NCI-H345 treated with DMSO at 0.1 percent for 48 hours (cell line): ENCODE data around the gene CBFA2T3.

Source experiments
- DNase-seq: peaks from one replicate; lab custom pipeline; 2025; ENCODE audit not compliant: unreplicated experiment; lab: John Stamatoyannopoulos, UW

CBFA2T3 gene

DNA sequence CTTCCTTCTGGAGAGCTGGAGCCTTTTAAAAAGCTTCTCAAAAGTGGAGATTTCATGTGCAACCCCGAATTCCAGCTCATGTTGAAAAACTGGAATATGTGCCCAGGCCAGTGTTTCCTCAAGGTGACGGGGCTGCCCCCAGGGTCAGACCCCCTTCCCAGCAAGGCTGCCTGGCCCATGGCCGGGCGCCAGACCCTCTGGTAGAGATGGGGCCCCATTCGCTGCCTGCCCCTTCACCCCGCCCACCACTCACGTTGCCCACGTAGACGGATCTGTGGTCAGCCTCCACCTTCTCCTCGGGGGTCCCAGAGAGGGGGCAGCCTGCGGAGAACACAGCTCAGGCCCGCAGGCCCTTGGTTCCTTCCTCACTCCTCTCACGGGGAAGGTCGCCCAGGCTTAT, 111.7 kb downstream of the CBFA2T3 start:
- DNase-seq, result no peak

DNA sequence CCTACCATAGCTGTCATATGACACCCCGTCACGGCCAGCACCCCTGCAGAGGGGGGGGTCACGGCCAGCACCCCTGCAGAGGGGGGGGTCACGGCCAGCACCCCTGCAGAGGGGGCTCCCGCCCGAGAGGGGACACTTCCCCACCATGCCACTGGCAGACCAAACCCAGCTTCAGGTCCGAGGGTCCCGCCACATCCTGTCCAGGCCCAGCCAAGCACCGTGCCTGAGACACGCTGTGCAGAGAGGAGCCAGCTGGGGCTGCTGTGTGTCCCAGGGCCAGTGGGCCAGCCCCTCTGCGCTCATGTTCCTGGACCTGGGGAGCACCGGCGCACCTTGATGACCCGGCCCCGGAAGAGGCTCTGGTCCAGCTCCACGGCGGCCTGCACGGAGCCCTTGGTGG, 112.5 kb downstream of the CBFA2T3 start:
- no peak for DNase-seq

DNA sequence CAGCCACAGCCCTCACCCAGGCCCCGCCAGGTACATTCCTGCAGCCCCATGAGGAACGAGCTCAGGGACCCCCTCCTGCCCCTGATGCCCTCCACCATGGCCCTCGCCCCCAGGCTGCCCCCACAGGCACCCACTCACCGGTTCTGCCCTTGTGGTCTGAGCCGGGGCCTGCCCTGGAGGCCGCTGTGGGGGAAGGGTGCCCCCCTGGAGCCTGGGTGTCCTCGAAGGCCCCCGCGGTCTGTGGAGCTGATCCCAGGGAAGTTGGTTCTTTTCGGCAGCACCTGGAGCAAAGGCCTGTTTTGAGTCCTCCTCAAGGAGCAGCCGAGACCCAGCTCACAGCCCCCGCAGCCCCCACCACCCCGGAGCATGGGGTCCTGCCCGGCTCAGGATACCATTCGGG, 112.9 kb downstream of the CBFA2T3 start:
- DNase-seq, result no peak

DNA sequence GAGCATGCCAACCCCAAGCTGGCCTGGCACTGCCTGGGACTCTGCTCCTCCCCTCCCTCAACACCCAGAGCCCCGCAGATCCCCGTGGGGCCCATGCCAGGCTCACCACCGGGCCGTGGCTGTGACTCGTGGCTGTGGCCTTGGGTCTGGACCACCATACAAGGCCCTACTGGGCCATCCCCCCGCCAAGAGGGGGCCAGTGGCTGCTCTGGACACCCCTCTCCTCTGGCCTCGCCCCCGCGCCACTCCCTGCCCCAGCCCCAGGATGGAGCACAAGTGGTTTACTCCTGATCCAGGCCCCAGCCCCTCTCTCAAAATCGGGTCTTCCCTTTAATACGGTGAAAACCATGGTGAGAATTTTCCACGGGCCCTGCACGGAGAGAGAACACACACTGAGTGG, 113.6 kb downstream of the CBFA2T3 start:
- no peak for DNase-seq

DNA sequence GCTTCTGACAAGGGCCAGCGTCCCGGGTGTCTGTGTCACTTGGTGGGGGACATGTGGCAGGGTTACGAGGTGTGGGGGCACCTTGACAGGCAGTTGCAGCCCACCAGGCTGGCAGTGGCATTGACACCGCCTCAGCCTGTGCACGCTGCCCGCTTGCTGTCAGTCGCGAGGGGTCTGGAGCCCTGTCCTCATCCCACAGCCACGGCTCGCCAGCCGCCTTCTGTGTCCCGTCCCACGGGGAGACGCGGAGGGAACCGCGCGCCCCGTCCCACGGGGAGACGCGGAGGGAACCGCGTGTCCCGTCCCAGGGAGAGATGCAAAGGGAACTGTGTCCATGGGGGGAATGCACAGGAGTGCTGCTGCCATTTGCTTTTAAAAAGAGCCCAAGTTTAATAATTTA, 114.0 kb downstream of the CBFA2T3 start:
- no peak for DNase-seq

DNA sequence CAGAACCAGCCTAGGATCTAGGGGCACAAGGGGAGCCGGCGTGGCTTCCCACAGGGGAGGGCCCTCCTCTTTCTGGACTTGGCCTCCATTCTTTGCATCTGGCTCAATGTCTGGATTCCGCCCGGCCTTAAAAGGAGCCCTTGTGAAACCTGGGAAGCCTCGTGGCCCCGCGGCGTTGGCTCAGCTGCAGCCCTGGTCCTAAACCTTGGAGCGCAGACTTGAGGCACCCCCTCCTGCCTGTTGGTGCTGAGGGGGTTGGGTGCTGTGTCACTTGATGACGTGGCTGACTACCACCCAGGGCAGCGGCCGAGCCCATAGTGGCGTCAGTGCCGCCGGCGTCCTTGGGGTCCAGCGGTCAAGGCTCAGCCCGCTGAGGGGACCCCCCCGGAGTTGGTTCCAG, 115.6 kb downstream of the CBFA2T3 start:
- DNase-seq, result no peak

DNA sequence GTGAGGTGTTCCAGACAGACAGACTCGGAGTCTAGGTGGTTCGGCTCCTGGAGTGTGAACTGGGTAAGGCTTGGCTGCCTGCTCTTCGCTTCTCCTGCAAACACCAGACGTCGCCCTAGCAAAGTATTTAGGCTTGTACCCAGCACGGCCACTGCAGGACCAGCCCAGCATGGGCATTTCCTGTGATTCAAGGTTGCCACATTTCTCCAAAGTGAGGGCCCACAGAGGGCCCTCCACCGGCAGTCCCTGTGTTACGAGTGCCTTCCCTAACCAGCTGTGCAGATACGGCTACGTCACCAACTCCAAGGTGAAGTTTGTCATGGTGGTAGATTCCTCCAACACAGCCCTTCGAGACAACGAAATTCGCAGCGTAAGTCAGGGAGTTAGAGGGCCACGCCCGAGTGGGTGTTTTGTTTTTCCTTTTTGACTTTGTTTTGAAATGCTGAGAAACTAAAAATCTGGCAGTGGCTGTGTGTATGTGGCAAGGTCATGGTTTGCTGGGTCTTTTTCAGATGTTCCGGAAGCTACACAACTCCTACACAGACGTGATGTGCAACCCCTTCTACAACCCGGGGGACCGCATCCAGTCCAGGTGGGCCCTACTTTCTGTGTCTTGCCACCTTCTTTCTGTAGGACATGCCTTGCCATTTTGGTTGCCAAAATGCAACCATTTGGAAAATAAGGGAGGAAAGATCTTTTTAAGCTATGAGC, 117.5 kb downstream of the CBFA2T3 start:
- no peak for DNase-seq

DNA sequence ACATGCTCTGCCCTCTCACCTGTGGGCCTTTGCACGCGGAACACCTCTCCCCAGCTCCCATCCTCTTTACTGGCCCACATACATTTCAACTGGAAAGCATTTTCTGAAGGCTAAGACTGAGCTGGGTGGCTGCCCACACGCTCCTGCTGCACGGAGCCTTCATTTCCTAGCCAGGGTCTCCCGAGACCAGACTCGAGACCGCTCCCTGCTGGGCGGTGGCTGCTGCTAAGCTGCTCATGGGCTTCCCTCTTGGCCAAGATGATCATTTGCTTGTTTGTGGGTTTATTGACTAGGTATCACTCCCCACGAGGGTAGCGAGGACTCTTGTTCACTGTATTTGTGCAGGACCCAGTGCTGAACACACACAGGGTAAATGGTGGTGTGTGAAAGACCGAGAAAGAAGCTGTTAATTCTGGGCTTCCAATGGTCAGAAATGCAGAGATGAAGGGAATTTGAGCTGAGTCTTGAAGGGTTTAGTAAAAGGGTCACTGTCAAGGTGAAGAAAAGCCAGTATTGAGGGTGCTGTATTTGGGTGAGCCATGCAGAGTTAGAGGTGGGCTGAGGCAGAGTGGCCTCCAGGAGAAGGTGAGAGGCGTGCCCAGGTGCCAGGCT, 119.2 kb downstream of the CBFA2T3 start:
- DNase-seq, result no peak

DNA sequence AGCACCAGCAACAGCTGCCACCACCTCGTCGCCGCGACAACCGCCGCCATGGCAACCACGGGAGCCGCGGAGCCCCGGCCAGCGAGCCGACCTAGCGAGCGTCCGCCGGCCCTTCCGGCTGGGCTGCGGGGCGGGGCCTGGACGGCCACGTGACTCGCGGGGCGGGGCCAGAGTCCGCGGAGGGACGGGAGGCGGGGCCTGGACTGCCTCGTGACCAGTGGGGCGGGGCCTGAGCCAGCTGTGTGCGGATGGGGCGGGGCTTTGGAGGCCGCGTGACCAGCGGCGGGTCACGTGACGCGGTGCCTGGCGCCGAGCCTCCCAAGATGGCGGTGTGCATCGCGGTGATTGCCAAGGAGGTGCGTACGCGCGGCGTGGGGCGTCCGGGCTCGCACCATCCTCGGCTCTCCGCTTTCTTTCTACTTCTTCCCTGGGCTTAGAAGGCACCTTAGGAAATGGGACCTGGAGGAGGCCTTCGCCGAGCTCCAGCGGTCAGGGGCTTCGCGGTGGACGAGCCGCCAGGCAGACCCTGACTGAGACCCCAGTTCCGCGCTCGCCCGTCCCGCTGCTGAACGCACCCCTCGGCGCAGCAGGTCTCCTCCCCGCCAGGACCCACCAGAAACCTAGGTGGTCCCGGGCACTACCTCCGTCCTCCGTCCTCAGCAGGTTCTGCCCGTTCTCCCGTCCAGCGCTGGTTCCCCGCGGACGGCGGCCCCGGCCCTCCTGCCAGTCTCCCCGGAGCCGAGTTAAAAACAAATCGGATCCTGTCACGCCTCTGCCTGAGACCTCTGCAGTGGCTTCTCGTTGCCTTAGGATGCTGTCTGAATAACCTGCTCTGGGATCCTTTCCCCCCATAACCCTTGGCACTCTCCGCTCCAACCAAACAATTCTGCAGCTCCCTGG, 119.9 kb downstream of the CBFA2T3 start, which contains the start of the genes GALNS and TRAPPC2L:
Gene GALNS, minus strand, starts transcription at position 120 of the 900 bp plus-strand sequence. Its CDS starts 70 bp downstream, at position 50.
Gene TRAPPC2L, plus strand, starts transcription at position 300 of the 900 bp plus-strand sequence. Its CDS starts 24 bp downstream, at position 324.
- DNase-seq, result peak; percentile 85

DNA sequence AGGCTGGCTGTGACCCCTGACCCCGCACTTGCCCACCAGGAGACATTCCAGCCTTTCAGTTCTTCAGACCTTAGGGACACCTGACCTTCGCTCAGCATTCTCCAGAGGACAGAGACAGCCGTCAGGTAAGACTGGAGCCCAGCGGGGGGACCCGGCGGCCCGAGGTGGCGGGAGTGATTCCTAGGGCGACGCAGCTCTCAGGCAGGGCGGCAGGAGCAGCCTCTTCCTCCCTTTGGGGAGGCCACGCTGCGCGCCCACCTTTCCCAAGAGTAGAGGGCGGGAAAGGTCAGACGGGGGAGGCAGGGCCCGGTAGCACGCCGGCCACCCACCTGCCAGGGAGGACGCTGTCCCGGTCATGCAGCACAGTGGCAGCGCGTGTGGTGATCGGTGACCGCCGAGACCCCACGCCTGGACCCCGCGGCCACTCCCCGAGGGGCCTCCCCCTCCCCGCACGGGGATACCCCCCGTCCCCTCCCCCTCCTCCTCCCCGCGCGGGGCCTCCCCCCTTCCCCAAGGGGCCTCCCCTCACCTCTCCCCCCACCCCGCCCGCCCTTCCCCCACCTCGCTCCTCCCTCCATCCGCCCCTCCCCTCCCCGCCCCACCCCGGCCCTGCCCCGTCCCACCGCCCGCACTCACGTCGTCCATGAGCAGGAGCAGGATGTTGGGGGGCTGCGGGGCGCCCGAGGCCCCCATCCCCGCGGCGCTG, 120.7 kb downstream of the CBFA2T3 start:
- no peak for DNase-seq

DNA sequence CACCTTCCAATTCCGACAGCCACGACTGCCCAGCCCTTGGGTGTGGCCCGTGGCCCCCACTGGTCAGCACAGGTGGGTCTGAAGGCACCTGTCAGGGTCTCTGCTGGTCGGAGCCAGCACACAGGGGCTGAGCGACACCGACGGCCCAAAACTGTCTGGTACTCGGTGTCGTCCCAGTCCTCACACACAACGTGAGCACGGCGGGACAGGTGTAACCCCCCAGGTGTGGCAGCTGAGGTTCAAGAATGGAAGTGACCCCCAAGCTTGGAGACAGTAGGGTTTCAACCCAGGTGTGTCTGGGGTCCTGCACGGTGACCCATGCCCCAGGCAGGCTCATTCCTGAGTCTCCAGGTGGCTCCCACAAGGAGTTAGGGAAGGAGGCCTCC, 121.3 kb downstream of the CBFA2T3 start:
- DNase-seq, result no peak

DNA sequence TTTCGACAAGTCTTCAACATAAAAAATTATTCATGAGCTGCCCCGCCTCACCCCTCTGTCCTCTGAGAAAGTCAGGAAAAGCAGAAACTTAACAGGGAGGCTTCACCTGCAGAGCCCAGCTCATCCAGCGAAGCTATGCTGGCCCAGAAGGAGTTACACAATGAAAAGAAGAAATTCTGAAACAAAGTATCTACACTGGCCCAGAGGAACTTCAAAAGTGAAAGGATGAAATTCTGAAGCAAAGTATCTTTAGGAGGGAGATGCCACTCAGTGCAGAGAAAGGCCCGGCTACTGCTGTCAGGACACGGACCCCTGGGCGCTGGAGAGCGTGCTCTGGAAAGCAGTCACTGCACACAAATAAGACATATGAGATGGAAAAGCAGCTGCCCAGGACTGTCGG, 121.8 kb downstream of the CBFA2T3 start:
- DNase-seq, result no peak

DNA sequence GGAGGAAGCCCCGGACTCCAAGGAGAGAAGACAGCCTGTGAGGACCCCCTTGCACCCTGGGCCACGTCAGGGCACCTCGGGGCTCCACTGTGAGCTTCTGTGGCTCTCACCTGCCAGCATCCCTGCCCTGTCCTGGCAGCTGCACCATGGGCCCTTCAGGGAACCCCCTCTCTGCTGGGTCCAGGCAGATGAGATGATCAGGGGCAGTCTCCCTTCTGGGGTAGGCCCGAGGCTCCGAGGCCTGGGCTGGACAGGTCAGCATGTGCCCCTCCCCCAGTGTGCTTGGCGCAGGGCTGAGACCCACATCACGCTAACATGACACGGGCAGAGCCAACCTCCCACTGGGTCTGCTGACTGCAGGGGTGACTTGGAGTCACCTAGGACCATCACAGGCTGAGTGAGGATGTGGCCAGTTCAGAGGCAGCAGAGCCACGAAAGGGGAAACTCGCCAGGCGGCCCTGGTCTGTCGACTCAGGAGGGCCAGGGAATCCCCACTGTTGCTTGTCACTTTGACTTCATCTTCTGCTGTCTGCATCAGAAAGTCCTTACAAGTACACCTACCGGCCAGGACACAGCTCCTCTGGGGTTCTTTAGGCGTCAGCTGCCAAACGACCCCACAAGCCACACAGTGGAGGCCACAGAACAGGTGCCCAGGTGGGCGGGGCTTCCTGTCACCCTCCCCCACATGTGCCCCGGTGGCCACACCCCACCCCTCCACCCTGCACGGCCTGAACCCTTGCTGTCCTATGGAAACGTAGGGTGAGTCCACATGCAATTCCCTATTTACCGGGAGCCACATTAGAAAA, 122.5 kb downstream of the CBFA2T3 start:
- no peak for DNase-seq

DNA sequence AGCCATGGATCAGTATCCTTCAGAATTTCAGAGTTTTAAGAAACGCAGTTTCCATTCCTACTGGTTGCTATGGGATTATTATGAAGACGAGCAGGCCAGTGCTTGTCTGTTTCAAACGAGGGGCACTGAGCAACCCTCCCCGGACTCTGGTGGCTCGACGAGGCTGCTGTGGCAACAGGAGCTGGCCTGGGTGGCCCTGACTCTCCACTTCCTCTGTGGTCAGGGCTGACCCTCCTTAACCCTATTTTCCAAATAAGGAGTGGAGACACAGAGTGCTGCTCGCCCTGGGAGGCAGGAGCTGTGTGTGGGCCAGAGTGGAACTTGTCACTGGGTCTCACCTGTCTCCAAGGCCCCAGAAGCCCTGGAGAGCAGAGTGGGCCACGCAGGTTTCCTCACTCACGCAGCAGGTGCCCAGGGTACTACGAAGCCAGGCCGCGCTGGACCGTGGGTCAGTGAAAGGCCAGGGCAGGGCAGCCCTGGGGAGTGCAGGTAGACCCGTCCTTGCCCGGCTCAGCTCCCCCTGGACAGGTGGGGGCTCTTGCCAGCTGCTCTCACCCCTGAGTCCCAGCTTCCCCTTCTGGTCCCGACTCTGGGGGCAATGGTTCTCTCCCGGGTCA, 123.6 kb downstream of the CBFA2T3 start:
- no peak for DNase-seq

DNA sequence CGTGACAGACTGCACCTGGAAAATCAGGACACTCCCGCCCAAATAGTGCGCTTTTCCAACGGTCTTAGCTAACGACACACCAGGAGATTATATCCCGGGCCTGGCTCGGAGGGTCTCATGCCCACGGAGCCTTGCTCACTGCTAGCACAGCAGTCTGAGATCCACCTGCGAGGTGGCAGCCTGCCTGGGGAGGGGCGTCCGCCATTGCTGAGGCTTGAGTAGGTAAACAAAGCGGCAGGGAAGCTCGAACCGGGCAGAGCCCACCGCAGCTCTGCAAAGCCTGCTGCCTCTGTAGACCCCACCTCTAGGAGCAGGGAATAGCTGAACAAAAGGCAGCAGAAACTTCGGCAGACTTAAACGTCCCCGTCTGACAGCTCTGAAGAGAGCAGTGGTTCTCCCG, 125.4 kb downstream of the CBFA2T3 start:
- DNase-seq, result no peak

DNA sequence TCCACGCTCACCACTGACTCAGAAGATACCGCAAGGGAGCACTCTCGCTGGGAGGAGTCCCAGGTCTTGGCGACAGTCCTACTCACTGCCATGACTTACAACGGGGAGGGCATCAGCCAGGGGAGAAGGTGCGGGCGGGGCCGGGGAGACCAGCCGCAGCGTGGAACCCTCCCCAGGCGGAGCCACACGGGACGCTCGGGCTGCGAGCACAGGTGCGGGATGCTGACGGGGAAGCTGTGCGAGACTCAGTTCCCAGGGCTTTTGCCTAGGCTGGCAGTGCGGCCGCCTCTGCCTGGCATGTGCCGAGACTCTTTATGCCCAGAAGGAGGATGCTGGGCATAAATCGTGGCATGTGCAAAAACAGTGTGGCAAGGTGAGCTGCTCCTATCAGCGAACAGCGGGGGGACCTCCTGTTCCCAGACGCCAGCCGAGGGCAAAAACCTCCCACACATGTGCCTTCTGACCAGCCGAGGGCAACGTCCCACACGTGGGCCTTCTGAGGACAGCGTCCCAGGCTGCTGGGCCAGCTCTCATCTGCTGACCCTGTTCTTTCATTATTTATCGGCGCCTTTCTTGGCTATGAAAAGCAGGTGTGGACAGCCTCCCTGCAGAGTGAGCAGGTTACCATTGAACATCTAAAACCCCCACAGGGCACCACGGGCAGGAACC, 126.3 kb downstream of the CBFA2T3 start:
- no peak for DNase-seq

DNA sequence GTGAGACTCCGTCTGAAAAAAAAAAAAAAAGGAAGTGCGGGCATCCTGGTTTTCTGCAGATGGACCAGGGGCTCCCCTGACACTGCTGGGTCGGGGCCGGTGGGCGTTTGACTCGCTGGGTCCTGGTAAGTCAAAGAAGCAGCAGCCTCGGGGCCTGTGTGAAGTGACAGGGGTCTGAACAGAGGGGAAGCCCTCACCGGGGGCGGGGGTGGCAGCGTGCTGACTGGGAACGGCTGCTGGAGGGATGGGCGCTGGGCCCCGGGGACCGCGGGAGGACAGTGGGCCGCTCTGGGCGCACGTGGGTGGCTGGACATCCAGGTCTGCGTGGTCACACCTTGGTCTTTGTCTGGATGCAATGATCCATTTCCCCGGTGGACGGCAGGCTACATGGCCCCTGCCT, 128.4 kb downstream of the CBFA2T3 start:
- DNase-seq, result no peak

DNA sequence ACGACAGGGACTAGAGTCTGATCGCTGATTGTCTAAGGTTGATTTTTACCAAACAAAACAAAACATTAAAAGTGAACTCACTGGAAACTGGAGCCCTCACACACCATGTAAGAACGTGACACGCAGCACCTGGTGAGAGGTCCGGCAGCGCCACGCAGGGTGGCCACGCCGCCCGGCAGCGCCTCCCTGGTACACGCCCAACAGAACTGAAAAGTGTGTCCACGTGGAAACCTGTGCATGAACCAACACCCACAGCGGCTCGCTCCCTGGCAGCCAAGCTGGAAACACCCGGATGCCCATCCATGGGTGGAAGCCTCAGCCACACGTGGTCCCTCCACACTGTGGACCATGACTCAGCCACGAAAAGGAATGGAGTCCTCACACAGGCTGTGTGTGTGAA, 129.4 kb downstream of the CBFA2T3 start:
- DNase-seq, result no peak

DNA sequence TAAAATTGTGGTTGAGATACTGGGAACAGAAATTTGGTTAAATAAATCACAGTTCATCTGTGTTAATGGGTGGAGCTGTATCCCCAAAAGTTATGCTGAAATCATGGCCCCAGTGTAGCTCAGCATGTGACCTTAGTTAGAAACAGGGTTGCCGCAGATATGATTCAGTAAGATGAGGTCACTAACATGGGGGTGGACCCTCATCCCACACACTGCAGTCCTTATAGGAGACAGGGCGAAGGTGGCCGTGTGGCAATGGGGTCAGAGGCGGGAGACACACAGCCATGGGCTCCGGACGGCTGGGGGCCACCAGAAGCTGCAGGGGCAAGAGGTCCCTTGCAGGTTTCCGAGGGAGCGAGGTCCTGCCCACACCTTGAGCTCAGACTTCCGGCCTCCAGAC, 130.9 kb downstream of the CBFA2T3 start:
- DNase-seq, result no peak
